B cell (primary cell): Measurements from ENCODE around the gene RALY. TPM values are rescaled to one million over a fixed set of nuclear protein-coding genes. Genes with fewer than 3 reads are reported as not detected.
A peak's percentile ranks its signal among the peaks of the same experiment; 100 is the strongest.

ENCODE experiments used
- ATAC-seq: fragments of 200-7000 bp; cut with Tn5 transposase; one replicate; pipeline ENCODE4 v1.10.0; 2021; ENCODE audit warnings: low read depth, mild to moderate bottlenecking, moderate number of reproducible peaks, moderate library complexity
- CTCF ChIA-PET: fragments of 350-600 bp; sonication (Branson Sonifier 250); formaldehyde crosslinking; loops from one replicate; lab custom pipeline; 2021; ENCODE audit warnings: antibody characterized with exemption, inconsistent platforms; lab: Charles Lee
- POLR2A ChIA-PET: fragments of 350-600 bp; sonication (Branson Sonifier 250); formaldehyde crosslinking; loops from one replicate; lab custom pipeline; 2021; ENCODE audit warnings: antibody characterized with exemption; lab: Charles Lee
- DNase-seq: peaks from one replicate; pipeline ENCODE4 v3.0.0; 2013
- H2AFZ ChIP-seq: 2 replicates; pipeline ENCODE4 v1.6.1; 2012; ENCODE audit warnings: mild to moderate bottlenecking, low read depth, low read length; ENCODE audit not compliant: insufficient read depth, poor library complexity, severe bottlenecking
- H3K27ac ChIP-seq, 2 donors: 1 replicate in 1 of 2; 2 replicates in 1 of 2; pipeline ENCODE4 v1.5.1; 2012 to 2013; ENCODE audit warnings: low read length in 2 of 2, mild to moderate bottlenecking in 2 of 2, moderate library complexity in 1 of 2
- H3K27me3 ChIP-seq, 4 experiments: fragments of 200-600 bp in 1 of 4; sonication (generic) in 1 of 4; replicated peaks in 1 of 4; 1 replicate in 2 of 4; 2 replicates in 2 of 4; pipeline versions ENCODE4 v1.6.1 to v1.7.0; 2013 to 2016; ENCODE audit warnings: low read length in 3 of 4, mild to moderate bottlenecking in 2 of 4, mixed read lengths in 1 of 4, moderate library complexity in 1 of 4; ENCODE audit not compliant: insufficient read depth in 4 of 4, control insufficient read depth in 3 of 4; ENCODE audit errors: control extremely low read depth in 1 of 4
- H3K36me3 ChIP-seq, 2 experiments: replicated peaks in 1 of 2; 1 replicate in 1 of 2; 2 replicates in 1 of 2; pipeline versions ENCODE4 v1.6.1 to v1.7.1; 2013; ENCODE audit warnings: low read length in 1 of 2; ENCODE audit not compliant: insufficient read depth in 2 of 2, control insufficient read depth in 1 of 2; ENCODE audit errors: control extremely low read depth in 1 of 2, extremely low read depth in 1 of 2
- H3K4me1 ChIP-seq, 2 donors: fragments of 200-600 bp in 1 of 2; sonication (generic) in 1 of 2; 1 replicate in 1 of 2; 2 replicates in 1 of 2; pipeline versions ENCODE4 v1.5.1 to v1.6.1; 2013 to 2017; ENCODE audit warnings: low read length in 2 of 2; ENCODE audit not compliant: control insufficient read depth in 2 of 2, insufficient read depth in 2 of 2
- H3K4me2 ChIP-seq: replicated peaks from 2 replicates; pipeline ENCODE3; 2012; ENCODE audit warnings: mild to moderate bottlenecking, low read depth, low read length; ENCODE audit not compliant: poor library complexity, severe bottlenecking
- H3K4me3 ChIP-seq, 5 experiments: fragments of 200-600 bp in 1 of 5; sonication (generic) in 1 of 5; 1 replicate in 3 of 5; 2 replicates in 2 of 5; pipeline versions ENCODE4 v1.5.1 to v1.7.0; 2011 to 2016; ENCODE audit warnings: low read length in 4 of 5, mild to moderate bottlenecking in 4 of 5, low read depth in 2 of 5, control low read depth in 1 of 5, moderate library complexity in 1 of 5; ENCODE audit not compliant: insufficient read depth in 1 of 5; ENCODE audit errors: control extremely low read depth in 1 of 5, extremely low read depth in 1 of 5
- H3K79me2 ChIP-seq: fragments of 200-600 bp; sonication (generic); one replicate; pipeline ENCODE4 v1.6.0; 2016; ENCODE audit warnings: low read length; ENCODE audit not compliant: control insufficient read depth, insufficient read depth
- H3K9ac ChIP-seq: fragments of 200-600 bp; sonication (generic); 2 replicates; pipeline ENCODE4 v1.6.1; 2017; ENCODE audit warnings: mild to moderate bottlenecking, low read length, moderate library complexity
- H3K9me3 ChIP-seq, 3 donors: one replicate each; pipeline versions ENCODE4 v1.6.1 to v1.7.1; 2013; ENCODE audit warnings: low read length in 2 of 3; ENCODE audit not compliant: control insufficient read depth in 2 of 3, insufficient read depth in 1 of 3; ENCODE audit errors: control extremely low read depth in 1 of 3
- H4K20me1 ChIP-seq: 2 replicates; pipeline ENCODE4 v1.6.0; 2012; ENCODE audit warnings: mild to moderate bottlenecking, low read length; ENCODE audit not compliant: insufficient read depth, control insufficient read depth, poor library complexity, severe bottlenecking
- H3K27ac Mint-ChIP-seq: one replicate; pipeline ENCODE4 v1.8.0; 2021; ENCODE audit warnings: mixed read lengths
- H3K27me3 Mint-ChIP-seq: one replicate; pipeline ENCODE4 v1.8.0; 2021; ENCODE audit warnings: mixed read lengths
- H3K4me1 Mint-ChIP-seq: one replicate; pipeline ENCODE4 v1.8.0; 2021; ENCODE audit warnings: mixed read lengths
- H3K4me3 Mint-ChIP-seq: one replicate; pipeline ENCODE4 v1.8.0; 2021; ENCODE audit warnings: mixed read lengths
- H3K9me3 Mint-ChIP-seq: one replicate; pipeline ENCODE4 v1.8.0; 2022; ENCODE audit warnings: mixed read lengths; ENCODE audit not compliant: insufficient read depth
- CTCF ChIP-seq: fragments of 200-600 bp; IDR thresholded peaks from one replicate; pipeline ENCODE4 v1.8.0; 2022; ENCODE audit warnings: antibody characterized with exemption, mild to moderate bottlenecking
- EZH2 ChIP-seq: IDR thresholded peaks from 2 replicates; pipeline ENCODE4 v1.6.1; 2012; ENCODE audit warnings: borderline replicate concordance, low read depth, mild to moderate bottlenecking, moderate library complexity, low read length; ENCODE audit not compliant: insufficient read depth, poor library complexity, severe bottlenecking
- WGBS: methylation state at CpG from one replicate; pipeline ENCODE4 v1.1.5; 2013; ENCODE audit warnings: missing lambda C conversion rate; ENCODE audit not compliant: insufficient coverage; 5-methylcytosine and 5-hydroxymethylcytosine counted together
- intact Hi-C: fragments of 100-400 bp; cut with micrococcal nuclease; formaldehyde crosslinking; loops from one replicate; pipeline ENCODE4 v1.10.0; 2022
- polyA plus RNA-seq: library from polyadenylated mRNA; depleted of rRNA; stranded (reverse); fragments of >200 nt; gene quantifications from 2 replicates; pipeline ENCODE4 v1.2.3, GENCODE V29; 2012
- total RNA-seq, 2 donors: library from RNA; stranded (reverse); fragments of 120-200 nt in 1 of 2; gene quantifications; 1 replicate in 1 of 2; 2 replicates in 1 of 2; pipeline versions ENCODE4 v1.2.3 to v1.2.4, GENCODE V29; 2013 to 2022

RALY gene
- total and polyA plus RNA-seq, 2 donors (not counting 1 experiment from before 2014, with no cell fraction given), result 89.8 to 94.4 TPM

- Histone ChIP-seq H3K36me3 (peaks cover 5 to 31% of the 10 kb centered on the region in 2 experiments), H3K4me3 (no peak overlapping the region), H3K9ac (no peak overlapping the region), H3K4me1 (peaks cover 5 to 22% of the 10 kb centered on the region in 2 donors), H4K20me1 (peaks cover 94% of the 10 kb centered on the region), H3K4me2 (no peak overlapping the region), H3K79me2 (peaks cover 98% of the 10 kb centered on the region), H3K9me3 (no peaks in the 10 kb centered on the region), H2AFZ (no peak overlapping the region), H3K27ac (peak overlapping the region in 1 of 2 donors; percentile 22), H3K27me3 (no peaks in the 10 kb centered on the region)
- DNase-seq (no peak), ATAC-seq (no peak)
- peaks cover 59% of the 10 kb centered on the region for H3K4me1 Mint-ChIP-seq
- no CpG with 5 or more reads among the region's 2 CpGs for WGBS
- no peaks in the 10 kb centered on the region for H3K27me3 Mint-ChIP-seq
- intact Hi-C loops, result no loop called here
- CTCF ChIA-PET, result interaction anchor here (1.3 kb wide), 1 partner anchor 12 kb away, joined by 3 read pairs; no protein-coding TSS in a partner anchor
- no peak overlapping the region for H3K27ac Mint-ChIP-seq
- H3K4me3 Mint-ChIP-seq, result no peak overlapping the region
- H3K9me3 Mint-ChIP-seq, result no peaks in the 10 kb centered on the region
- POLR2A ChIA-PET, result no interaction called here
- TF ChIP-seq CTCF, result no peak
- no peak for TF ChIP-seq EZH2
Observed at GRCh38 chr20:34037767-34038166, 44.1 kb downstream of the RALY start.

- Mint-ChIP-seq H3K27me3 (no peaks in the 10 kb centered on the region), H3K4me3 (no peak overlapping the region), H3K4me1 (peaks cover 62% of the 10 kb centered on the region), H3K9me3 (no peaks in the 10 kb centered on the region), H3K27ac (no peak overlapping the region)
- TF ChIP-seq EZH2 (no peak), CTCF (no peak)
- H4K20me1 ChIP-seq, result peaks cover 99% of the 10 kb centered on the region
- ChIA-PET CTCF (no interaction called here), POLR2A (no interaction called here)
- H3K4me2 ChIP-seq, result no peak overlapping the region
- peaks cover 97% of the 10 kb centered on the region for H3K79me2 ChIP-seq
- WGBS, result 100% methylated on average over 4 of the region's 9 CpGs
- ATAC-seq (no peak), DNase-seq (no peak)
- H3K4me3 ChIP-seq, result no peak overlapping the region
- H3K27me3 ChIP-seq, result no peaks in the 10 kb centered on the region
- H2AFZ ChIP-seq, result no peak overlapping the region
- no peak overlapping the region for H3K27ac ChIP-seq
- peaks cover 5 to 22% of the 10 kb centered on the region in 2 donors for H3K4me1 ChIP-seq
- peaks cover 5 to 20% of the 10 kb centered on the region in 2 experiments for H3K36me3 ChIP-seq
- H3K9ac ChIP-seq, result no peak overlapping the region
- intact Hi-C loops, result no loop called here
- no peaks in the 10 kb centered on the region for H3K9me3 ChIP-seq
Observed at GRCh38 chr20:34040300-34040995, 46.7 kb downstream of the RALY start.
